Hepatocyte (in vitro differentiated cells): ENCODE data around the gene SLC4A7. TPM values are rescaled to one million over a fixed set of nuclear protein-coding genes. Genes with fewer than 3 reads are reported as not detected.
A peak's percentile ranks its signal among the peaks of the same experiment; 100 is the strongest.

Experiments
- DNase-seq: peaks from one replicate; pipeline ENCODE4 v3.0.0-alpha.2; 2016; ENCODE audit warnings: low spot score
- H2AFZ ChIP-seq: fragments of 200-600 bp; sonication (generic); 2 replicates; pipeline ENCODE4 v1.6.0; 2016; ENCODE audit warnings: antibody characterized with exemption, mild to moderate bottlenecking
- H3K27ac ChIP-seq: fragments of 200-600 bp; sonication (generic); 2 replicates; pipeline ENCODE4 v1.5.1; 2016; ENCODE audit warnings: mild to moderate bottlenecking
- H3K27me3 ChIP-seq: fragments of 200-600 bp; sonication (generic); 2 replicates; pipeline ENCODE4 v1.6.1; 2016
- H3K36me3 ChIP-seq: fragments of 200-600 bp; sonication (generic); replicated peaks from 2 replicates; pipeline ENCODE4 v1.5.1; 2016; ENCODE audit warnings: low read depth; ENCODE audit not compliant: insufficient read depth
- H3K4me1 ChIP-seq: fragments of 200-600 bp; sonication (generic); 2 replicates; pipeline ENCODE4 v1.5.1; 2016; ENCODE audit warnings: mild to moderate bottlenecking, moderate library complexity; ENCODE audit not compliant: insufficient read depth
- H3K4me2 ChIP-seq: fragments of 200-600 bp; sonication (generic); 2 replicates; pipeline ENCODE4 v1.6.0; 2016
- H3K4me3 ChIP-seq: fragments of 200-600 bp; sonication (generic); 2 replicates; pipeline ENCODE4 v1.5.1; 2016; ENCODE audit warnings: mild to moderate bottlenecking
- H3K79me2 ChIP-seq: fragments of 200-600 bp; sonication (generic); 2 replicates; pipeline ENCODE4 v1.6.0; 2017; ENCODE audit warnings: mild to moderate bottlenecking
- H3K9me2 ChIP-seq: fragments of 200-600 bp; sonication (generic); replicated peaks from 2 replicates; pipeline ENCODE4 v1.6.0; 2017; ENCODE audit warnings: mild to moderate bottlenecking; ENCODE audit not compliant: insufficient read depth
- H3K9me3 ChIP-seq: fragments of 200-600 bp; sonication (generic); 2 replicates; pipeline ENCODE4 v1.5.1; 2016; ENCODE audit warnings: low read depth, mild to moderate bottlenecking
- H4K20me1 ChIP-seq: fragments of 200-600 bp; sonication (generic); 2 replicates; pipeline ENCODE4 v1.6.0; 2016; ENCODE audit warnings: mild to moderate bottlenecking; ENCODE audit not compliant: insufficient read depth, poor library complexity, severe bottlenecking
- CTCF ChIP-seq: fragments of 200-600 bp; sonication (generic); IDR thresholded peaks from 2 replicates; pipeline ENCODE4 v1.5.1; 2016; ENCODE audit warnings: antibody characterized with exemption, mild to moderate bottlenecking; ENCODE audit not compliant: poor library complexity
- EZH2 ChIP-seq: fragments of 200-600 bp; sonication (generic); IDR thresholded peaks from 2 replicates; pipeline ENCODE4 v1.6.1; 2016; ENCODE audit warnings: antibody characterized with exemption, mild to moderate bottlenecking, borderline replicate concordance
- EZH2phosphoT487 ChIP-seq: fragments of 200-600 bp; sonication (generic); IDR thresholded peaks from one replicate; pipeline ENCODE4 v1.6.1; 2018; ENCODE audit warnings: antibody characterized with exemption, mild to moderate bottlenecking, low read depth, moderate library complexity; ENCODE audit not compliant: unreplicated experiment, severe bottlenecking
- WGBS: methylation state at CpG from one replicate; pipeline ENCODE4 v1.1.6; 2016; ENCODE audit warnings: low lambda C conversion rate; ENCODE audit errors: missing lambda C conversion rate; 5-methylcytosine and 5-hydroxymethylcytosine counted together
- polyA plus RNA-seq: library from polyadenylated mRNA; unstranded; fragments of >200 nt; fragmentation: Nextera tagmentation; extraction: Ambion mirVana; gene quantifications from 2 replicates; pipeline ENCODE4 v1.2.1, GENCODE V29; 2016
- total RNA-seq: library from RNA; depleted of rRNA; stranded (reverse); fragments of >200 nt; gene quantifications from 2 replicates; pipeline ENCODE4 v1.2.3, GENCODE V29; 2014

Gene SLC4A7
- total and polyA plus RNA-seq, 2 experiments from 2014 or later: 7.7 to 45.3 TPM

- no peaks in the 10 kb centered on the region for H4K20me1 ChIP-seq
- H3K9me3 ChIP-seq: no peaks in the 10 kb centered on the region
- TF ChIP-seq CTCF: no peak
- no peak for TF ChIP-seq EZH2phosphoT487
- no peak for TF ChIP-seq EZH2
- peaks cover 17% of the 10 kb centered on the region for H3K4me1 ChIP-seq
- no peak overlapping the region for H2AFZ ChIP-seq
- no peak for DNase-seq
- no peaks in the 10 kb centered on the region for H3K79me2 ChIP-seq
- no peaks in the 10 kb centered on the region for H3K27me3 ChIP-seq
- H3K36me3 ChIP-seq: no peaks in the 10 kb centered on the region
- no peaks in the 10 kb centered on the region for H3K9me2 ChIP-seq
- no peak overlapping the region for H3K27ac ChIP-seq
- no peak overlapping the region for H3K4me2 ChIP-seq
- H3K4me3 ChIP-seq: no peak overlapping the region
Measured at GRCh38 chr3:27528791-27529190, 44.6 kb upstream of the SLC4A7 start.

GRCh38 chr3:27526614-27527315 lies 42.6 kb upstream of the SLC4A7 start:
- no peak overlapping the region for H2AFZ ChIP-seq
- H3K27ac ChIP-seq: no peak overlapping the region
- TF ChIP-seq CTCF: no peak
- H4K20me1 ChIP-seq: no peaks in the 10 kb centered on the region
- no peak for DNase-seq
- no peaks in the 10 kb centered on the region for H3K79me2 ChIP-seq
- H3K36me3 ChIP-seq: no peaks in the 10 kb centered on the region
- H3K4me1 ChIP-seq: peaks cover 6% of the 10 kb centered on the region
- H3K27me3 ChIP-seq: no peaks in the 10 kb centered on the region
- 94% methylated on average over 6 of the region's 6 CpGs for WGBS
- H3K4me3 ChIP-seq: no peak overlapping the region
- H3K9me2 ChIP-seq: no peaks in the 10 kb centered on the region
- H3K9me3 ChIP-seq: no peaks in the 10 kb centered on the region
- H3K4me2 ChIP-seq: no peak overlapping the region

- Histone ChIP-seq H3K36me3 (no peaks in the 10 kb centered on the region), H3K4me2 (no peak overlapping the region), H3K9me3 (no peaks in the 10 kb centered on the region), H3K4me3 (no peak overlapping the region), H3K27ac (peak overlapping the region; percentile 9), H4K20me1 (no peaks in the 10 kb centered on the region), H2AFZ (no peak overlapping the region), H3K9me2 (no peaks in the 10 kb centered on the region), H3K27me3 (no peaks in the 10 kb centered on the region), H3K4me1 (peaks cover 6% of the 10 kb centered on the region), H3K79me2 (no peaks in the 10 kb centered on the region)
- DNase-seq: no peak
- WGBS: 62% methylated on average over 2 of the region's 2 CpGs
- no peak for TF ChIP-seq EZH2
- no peak for TF ChIP-seq EZH2phosphoT487
- TF ChIP-seq CTCF: no peak
Measured at GRCh38 chr3:27521872-27522265, 37.7 kb upstream of the SLC4A7 start.
